Effector memory CD4-positive, alpha-beta T cell (primary cell): ENCODE results near the gene POLR2L.

Experiments
- DNase-seq, 3 donors: peaks; one replicate each; pipeline ENCODE4 v3.0.0-alpha.2; 2020
- H3K27ac ChIP-seq: 2 replicates; pipeline ENCODE4 v1.7.0; 2013; ENCODE audit warnings: mild to moderate bottlenecking, low read length, moderate library complexity; ENCODE audit not compliant: insufficient read depth, poor library complexity, severe bottlenecking
- H3K27me3 ChIP-seq: replicated peaks from 2 replicates; pipeline ENCODE4 v1.7.0; 2013; ENCODE audit warnings: mild to moderate bottlenecking, low read length; ENCODE audit not compliant: insufficient read depth, control insufficient read depth, poor library complexity, severe bottlenecking
- H3K36me3 ChIP-seq: 2 replicates; pipeline ENCODE4 v1.7.0; 2013; ENCODE audit warnings: mild to moderate bottlenecking, low read length, moderate library complexity; ENCODE audit not compliant: control insufficient read depth, insufficient read depth
- H3K4me1 ChIP-seq: 2 replicates; pipeline ENCODE4 v1.7.0; 2013; ENCODE audit warnings: low read length, mild to moderate bottlenecking; ENCODE audit not compliant: control insufficient read depth, insufficient read depth, poor library complexity, severe bottlenecking
- H3K4me3 ChIP-seq: 2 replicates; pipeline ENCODE4 v1.7.0; 2013; ENCODE audit warnings: low read length, low read depth, mild to moderate bottlenecking; ENCODE audit not compliant: insufficient read depth, poor library complexity, severe bottlenecking
- H3K9me3 ChIP-seq: 2 replicates; pipeline ENCODE4 v1.7.0; 2013; ENCODE audit warnings: mild to moderate bottlenecking, low read length, moderate library complexity; ENCODE audit not compliant: control insufficient read depth

Gene POLR2L

GRCh38 chr11:792873-793272 is 49.5 kb downstream of the POLR2L start:
- no peaks in the 10 kb centered on the region for H3K27me3 ChIP-seq

DNA sequence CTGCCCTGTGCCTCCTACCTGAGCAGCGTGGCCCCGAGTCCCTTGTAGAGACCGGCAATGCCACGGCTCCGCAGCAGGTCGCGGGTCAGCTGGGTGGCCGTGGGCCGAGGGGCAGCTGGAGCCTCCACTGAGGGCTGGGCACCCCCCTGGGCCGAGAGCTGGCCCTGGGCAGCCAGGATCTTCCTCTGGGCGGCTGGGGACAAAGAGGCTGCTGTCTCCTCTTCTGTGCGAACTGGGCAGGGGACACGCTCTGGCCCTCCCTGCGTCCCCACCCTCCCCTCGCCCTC is 49.9 kb downstream of the POLR2L start:
- peaks cover 27% of the 10 kb centered on the region for H3K36me3 ChIP-seq
- no peak for DNase-seq
- no peak overlapping the region for H3K4me3 ChIP-seq
- H3K4me1 ChIP-seq, result peaks cover 34% of the 10 kb centered on the region
- H3K27me3 ChIP-seq, result no peaks in the 10 kb centered on the region
- H3K27ac ChIP-seq, result no peak overlapping the region
- H3K9me3 ChIP-seq, result no peaks in the 10 kb centered on the region

More at GRCh38 chr11:792873-793272, 49.5 kb downstream of the POLR2L start:
- Histone ChIP-seq H3K9me3 (no peaks in the 10 kb centered on the region), H3K4me3 (no peak overlapping the region), H3K36me3 (peaks cover 27% of the 10 kb centered on the region), H3K27ac (no peak overlapping the region), H3K4me1 (peaks cover 35% of the 10 kb centered on the region)
- no peak for DNase-seq

GRCh38 chr11:791658-792534 is 50.4 kb downstream of the POLR2L start:
- Histone ChIP-seq H3K4me1 (peaks cover 28% of the 10 kb centered on the region), H3K9me3 (no peaks in the 10 kb centered on the region), H3K4me3 (no peak overlapping the region), H3K27me3 (no peaks in the 10 kb centered on the region), H3K27ac (no peak overlapping the region), H3K36me3 (peaks cover 27% of the 10 kb centered on the region)
- DNase-seq, result no peak

DNA sequence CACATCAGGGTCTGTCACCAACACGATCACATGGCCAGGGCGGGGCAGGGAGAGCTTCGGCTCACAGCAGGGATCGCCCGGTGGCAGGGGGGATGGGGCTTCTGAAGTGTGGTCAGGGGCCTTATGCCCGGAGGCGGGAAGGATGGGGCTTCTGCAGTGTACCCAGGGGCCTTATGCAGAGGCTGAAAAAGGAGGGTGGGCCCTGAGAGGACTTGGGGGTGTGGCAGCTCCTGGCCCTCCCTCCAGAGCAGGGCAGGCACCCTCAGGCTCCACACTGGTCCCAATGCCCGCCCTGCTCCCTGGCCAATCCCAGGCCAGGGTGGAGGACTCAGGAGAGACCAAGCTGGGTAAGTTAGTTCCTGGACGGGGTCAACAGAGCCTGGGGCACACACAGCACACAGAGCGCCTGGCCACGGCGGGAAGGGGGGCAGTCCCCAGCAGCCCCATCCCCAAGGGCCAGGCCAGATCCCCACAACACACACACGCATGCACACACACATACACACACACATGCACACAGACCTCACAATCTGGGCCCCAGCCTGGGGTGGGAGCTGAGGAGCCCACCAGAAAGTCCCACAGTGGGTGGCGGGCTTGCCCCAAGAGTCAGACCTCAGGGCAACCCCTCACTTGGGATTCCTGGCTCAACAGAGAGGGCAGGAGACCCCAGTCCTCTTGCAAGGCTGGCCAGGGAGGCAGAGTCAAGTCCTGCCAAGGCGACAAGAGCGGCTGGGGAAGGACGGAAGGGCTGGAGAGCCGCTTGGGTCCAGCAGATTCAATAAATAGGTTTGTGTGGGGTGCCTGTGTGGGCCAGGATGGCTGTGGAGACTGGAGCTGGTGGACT is 51.4 kb downstream of the POLR2L start:
- Histone ChIP-seq H3K27ac (no peak overlapping the region), H3K4me1 (peaks cover 21% of the 10 kb centered on the region), H3K4me3 (no peak overlapping the region), H3K27me3 (no peaks in the 10 kb centered on the region), H3K9me3 (no peaks in the 10 kb centered on the region), H3K36me3 (peaks cover 27% of the 10 kb centered on the region)
- no peak for DNase-seq

- Histone ChIP-seq H3K36me3 (peaks cover 27% of the 10 kb centered on the region), H3K4me1 (peaks cover 11% of the 10 kb centered on the region), H3K4me3 (no peak within 1 kb of the TSS), H3K27me3 (no peaks in the 10 kb centered on the region), H3K27ac (no peak within 1 kb of the TSS), H3K9me3 (no peaks in the 10 kb centered on the region)
- no peak for DNase-seq
Observed at GRCh38 chr11:789943-790342, 52.4 kb downstream of the POLR2L start, which contains the start of gene CEND1. Gene CEND1 (minus strand): TSS chr11:790090. CDS start chr11:788576, 1,514 bp downstream.
